T-helper 17 cell (primary cell): ENCODE data around the gene MOV10L1. TPM values are rescaled to one million over a fixed set of nuclear protein-coding genes. Genes with fewer than 3 reads are reported as not detected.

Experiments used
- ATAC-seq: fragments of 150-1000 bp; cut with Tn5 transposase; 2 replicates; pipeline ENCODE4 v1.10.0; 2021; ENCODE audit warnings: mild to moderate bottlenecking, moderate library complexity
- DNase-seq, 3 donors: peaks; one replicate each; pipeline versions ENCODE4 v3.0.0 to v3.0.0-alpha.2; 2020 to 2021
- H3K9me3 ChIP-seq: one replicate; pipeline ENCODE4 v1.7.0; 2013; ENCODE audit warnings: low read length, mild to moderate bottlenecking; ENCODE audit not compliant: control insufficient read depth, poor library complexity, severe bottlenecking
- H3K27ac Mint-ChIP-seq: one replicate; pipeline ENCODE4 v1.8.0; 2022; ENCODE audit warnings: mild to moderate bottlenecking, moderate library complexity, mixed read lengths
- H3K27me3 Mint-ChIP-seq: one replicate; pipeline ENCODE4 v1.8.0; 2022; ENCODE audit warnings: mixed read lengths
- H3K36me3 Mint-ChIP-seq: one replicate; pipeline ENCODE4 v1.8.0; 2022; ENCODE audit warnings: low read depth, mixed read lengths
- H3K4me1 Mint-ChIP-seq: one replicate; pipeline ENCODE4 v1.8.0; 2022; ENCODE audit warnings: mild to moderate bottlenecking, mixed read lengths
- H3K4me3 Mint-ChIP-seq: one replicate; pipeline ENCODE4 v1.8.0; 2022; ENCODE audit warnings: mild to moderate bottlenecking, moderate library complexity, mixed read lengths
- total RNA-seq, 4 donors: library from RNA in 2 of 4; stranded (reverse) in 2 of 4; gene quantifications; one replicate each; pipeline ENCODE4 v1.2.3 and lab custom pipeline; 2022 to 2026

The MOV10L1 gene
- total RNA-seq, 2 donors from 2014 or later = not detected

DNA sequence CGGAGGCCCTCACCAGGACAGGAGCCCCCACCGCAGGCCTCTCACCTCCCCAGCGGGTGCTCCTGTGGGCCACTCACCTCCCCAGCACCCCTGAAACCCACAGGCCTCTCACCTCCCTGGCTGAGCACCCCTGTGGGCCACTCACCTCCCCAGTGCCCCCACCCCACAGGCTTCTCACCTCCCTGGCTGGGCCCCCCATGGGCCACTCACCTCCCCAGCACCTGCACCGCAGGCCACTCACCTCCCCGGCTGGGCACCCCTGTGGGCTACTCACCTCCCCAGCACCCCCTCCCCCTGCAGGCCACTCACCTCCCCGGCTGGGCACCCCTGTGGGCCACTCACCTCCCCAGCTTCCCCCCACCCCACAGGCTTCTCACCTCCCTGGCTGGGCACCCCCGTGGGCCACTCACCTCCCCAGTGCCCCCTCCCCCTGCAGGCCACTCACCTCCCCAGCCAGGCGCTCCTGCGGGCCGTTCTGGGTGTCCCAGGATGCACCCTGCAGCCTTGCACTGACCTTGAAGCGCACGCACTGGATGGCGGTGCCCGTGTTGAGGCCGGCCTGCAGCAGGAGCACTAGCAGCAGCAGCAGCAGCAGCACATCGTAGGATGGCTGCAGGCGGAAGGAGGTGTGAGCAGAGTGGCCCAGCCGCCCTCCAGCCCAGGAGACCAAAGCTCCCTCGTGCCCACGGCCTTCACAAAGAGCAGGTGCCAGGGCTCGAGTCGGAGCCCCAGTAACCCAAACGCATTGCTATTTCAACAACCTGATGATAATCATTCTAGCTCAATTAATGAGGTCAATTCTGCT, 26.0 kb upstream of the MOV10L1 start:
- DNase-seq (no peak), ATAC-seq (no peak)
- Mint-ChIP-seq H3K4me3 (no peak overlapping the region), H3K36me3 (no peaks in the 10 kb centered on the region), H3K27ac (no peak overlapping the region), H3K27me3 (peaks cover 19% of the 10 kb centered on the region), H3K4me1 (no peaks in the 10 kb centered on the region)
- no peaks in the 10 kb centered on the region for H3K9me3 ChIP-seq

DNA sequence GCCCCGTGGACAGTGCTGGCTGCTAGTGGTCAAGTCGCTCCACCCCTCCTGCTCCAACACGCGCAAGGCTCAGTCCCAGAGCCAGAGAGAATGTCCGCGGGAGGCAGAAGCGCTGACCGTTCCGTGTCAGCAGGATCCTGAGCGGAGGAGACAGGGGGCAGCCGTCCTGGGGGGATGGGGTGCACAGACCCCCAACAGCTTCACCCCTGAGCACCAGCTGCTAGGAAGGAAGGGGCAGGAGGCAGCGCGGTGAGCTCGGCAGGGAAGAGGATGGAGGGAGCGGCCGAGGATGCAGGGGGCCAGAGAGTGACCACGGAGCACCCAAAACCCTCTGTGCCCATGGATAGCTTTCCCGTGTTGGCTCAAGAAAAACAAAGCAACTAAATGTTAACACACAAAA, 25.4 kb upstream of the MOV10L1 start:
- H3K9me3 ChIP-seq = no peaks in the 10 kb centered on the region
- ATAC-seq (no peak), DNase-seq (no peak)
- no peak overlapping the region for H3K27ac Mint-ChIP-seq
- no peaks in the 10 kb centered on the region for H3K4me1 Mint-ChIP-seq
- H3K27me3 Mint-ChIP-seq = peaks cover 14% of the 10 kb centered on the region
- H3K36me3 Mint-ChIP-seq = no peaks in the 10 kb centered on the region
- H3K4me3 Mint-ChIP-seq = no peak overlapping the region

GRCh38 chr22:50067244-50067643, 22.6 kb upstream of the MOV10L1 start:
- Mint-ChIP-seq H3K4me1 (no peaks in the 10 kb centered on the region), H3K27ac (no peak overlapping the region), H3K4me3 (no peak overlapping the region), H3K27me3 (peaks cover 6% of the 10 kb centered on the region), H3K36me3 (no peaks in the 10 kb centered on the region)
- no peak for DNase-seq
- no peaks in the 10 kb centered on the region for H3K9me3 ChIP-seq
- no peak for ATAC-seq

DNA sequence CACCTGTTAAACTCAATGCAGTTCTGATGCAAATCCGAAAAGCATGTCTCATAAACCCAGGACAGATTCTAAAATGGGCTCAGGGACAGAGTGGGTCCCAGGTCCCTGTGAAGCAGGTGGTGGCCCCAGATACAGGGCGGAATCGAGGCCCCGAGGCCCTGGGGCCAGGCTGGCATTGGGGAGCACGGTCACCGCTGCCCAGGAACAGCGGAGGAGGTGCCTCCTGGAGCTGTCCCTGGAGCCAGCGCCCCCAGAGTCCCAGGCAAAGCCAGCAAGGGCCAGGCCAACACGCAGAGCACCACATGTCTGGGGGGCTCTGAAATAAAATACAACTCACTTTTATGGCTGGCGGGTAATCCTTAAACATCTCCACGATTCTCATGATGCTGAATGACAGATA, 21.7 kb upstream of the MOV10L1 start:
- no peaks in the 10 kb centered on the region for H3K36me3 Mint-ChIP-seq
- peaks cover 6% of the 10 kb centered on the region for H3K27me3 Mint-ChIP-seq
- H3K4me1 Mint-ChIP-seq = no peaks in the 10 kb centered on the region
- ATAC-seq (no peak), DNase-seq (no peak)
- H3K4me3 Mint-ChIP-seq = no peak overlapping the region
- no peak overlapping the region for H3K27ac Mint-ChIP-seq
- no peaks in the 10 kb centered on the region for H3K9me3 ChIP-seq

GRCh38 chr22:50070366-50070765, 19.4 kb upstream of the MOV10L1 start:
- no peak overlapping the region for H3K4me3 Mint-ChIP-seq
- no peaks in the 10 kb centered on the region for H3K36me3 Mint-ChIP-seq
- ATAC-seq (no peak), DNase-seq (no peak)
- H3K27me3 Mint-ChIP-seq = peaks cover 6% of the 10 kb centered on the region
- H3K27ac Mint-ChIP-seq = no peak overlapping the region
- no peaks in the 10 kb centered on the region for H3K4me1 Mint-ChIP-seq
- H3K9me3 ChIP-seq = no peaks in the 10 kb centered on the region

- no peak overlapping the region for H3K4me3 Mint-ChIP-seq
- H3K27ac Mint-ChIP-seq = no peak overlapping the region
- no peaks in the 10 kb centered on the region for H3K9me3 ChIP-seq
- peaks cover 4% of the 10 kb centered on the region for H3K4me1 Mint-ChIP-seq
- no peak for DNase-seq
- H3K27me3 Mint-ChIP-seq = peaks cover 9% of the 10 kb centered on the region
- no peaks in the 10 kb centered on the region for H3K36me3 Mint-ChIP-seq
- no peak for ATAC-seq
These were observed 18.2 kb upstream of the MOV10L1 start for GRCh38 chr22:50071432-50072166.

DNA sequence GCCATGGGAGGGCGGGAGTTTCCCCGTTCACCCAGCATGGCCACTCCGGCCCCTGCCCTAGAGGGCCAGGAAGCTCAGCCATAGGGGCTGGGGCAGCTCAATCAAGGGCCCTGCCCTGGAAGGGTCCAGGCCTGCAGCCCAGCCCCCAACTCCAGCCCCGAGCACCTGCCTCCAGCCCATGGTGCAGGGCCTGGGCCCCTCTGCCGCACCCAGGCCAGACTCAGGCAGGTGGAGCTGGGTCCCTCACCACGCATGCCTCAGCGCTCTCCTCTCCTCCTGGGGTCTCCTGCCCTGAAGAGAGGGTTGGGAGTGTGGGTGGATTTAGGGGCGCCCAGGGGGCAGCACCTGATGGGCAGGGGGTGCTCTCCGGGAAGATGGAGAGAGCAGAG, 17.6 kb upstream of the MOV10L1 start:
- Mint-ChIP-seq H3K27me3 (peaks cover 12% of the 10 kb centered on the region), H3K36me3 (no peaks in the 10 kb centered on the region), H3K27ac (no peak overlapping the region), H3K4me3 (no peak overlapping the region), H3K4me1 (peaks cover 4% of the 10 kb centered on the region)
- H3K9me3 ChIP-seq = no peaks in the 10 kb centered on the region
- ATAC-seq (no peak), DNase-seq (no peak)

DNA sequence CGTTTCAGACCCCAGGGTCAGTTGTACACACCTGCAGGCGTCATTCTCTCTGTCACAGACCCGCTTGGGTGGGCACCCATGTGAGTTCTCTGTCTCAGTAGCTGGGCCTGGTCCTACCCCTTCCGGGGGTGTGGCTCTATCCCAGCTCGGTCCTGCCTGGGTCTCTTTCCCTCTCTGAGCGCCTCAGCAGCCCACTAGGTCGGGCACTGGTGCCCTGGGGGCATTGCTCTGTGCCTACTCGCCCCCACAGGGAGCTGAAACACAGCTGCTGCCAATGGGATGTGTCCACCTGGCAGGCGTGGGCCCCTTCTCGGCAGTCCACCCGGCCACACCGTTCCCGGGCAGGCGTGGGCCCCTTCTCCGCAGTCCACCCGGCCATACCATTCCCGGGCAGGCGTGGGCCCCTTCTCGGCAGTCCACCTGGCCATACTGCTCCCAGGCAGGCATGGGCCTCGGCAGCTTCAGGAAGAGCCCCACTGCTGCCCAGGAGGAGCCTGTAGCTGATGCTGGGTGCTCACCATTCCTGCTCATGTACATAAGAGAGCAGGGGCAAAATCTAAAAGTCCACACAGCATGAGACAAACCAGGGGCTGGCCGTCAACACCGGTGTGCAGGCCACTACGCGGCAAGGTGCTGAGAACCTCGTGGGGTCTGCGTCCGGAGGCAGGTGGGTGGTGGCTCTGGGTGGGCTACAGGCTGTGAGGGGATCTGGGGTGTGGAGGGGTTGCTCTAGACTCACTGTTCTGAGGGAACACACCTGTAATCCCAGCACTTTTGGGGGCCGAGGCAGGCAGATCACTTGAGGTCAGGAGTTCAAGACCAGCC, 16.9 kb upstream of the MOV10L1 start:
- H3K9me3 ChIP-seq = no peaks in the 10 kb centered on the region
- Mint-ChIP-seq H3K4me1 (peaks cover 4% of the 10 kb centered on the region), H3K27me3 (peaks cover 12% of the 10 kb centered on the region), H3K4me3 (no peak overlapping the region), H3K27ac (no peak overlapping the region), H3K36me3 (no peaks in the 10 kb centered on the region)
- DNase-seq (no peak), ATAC-seq (no peak)

DNA sequence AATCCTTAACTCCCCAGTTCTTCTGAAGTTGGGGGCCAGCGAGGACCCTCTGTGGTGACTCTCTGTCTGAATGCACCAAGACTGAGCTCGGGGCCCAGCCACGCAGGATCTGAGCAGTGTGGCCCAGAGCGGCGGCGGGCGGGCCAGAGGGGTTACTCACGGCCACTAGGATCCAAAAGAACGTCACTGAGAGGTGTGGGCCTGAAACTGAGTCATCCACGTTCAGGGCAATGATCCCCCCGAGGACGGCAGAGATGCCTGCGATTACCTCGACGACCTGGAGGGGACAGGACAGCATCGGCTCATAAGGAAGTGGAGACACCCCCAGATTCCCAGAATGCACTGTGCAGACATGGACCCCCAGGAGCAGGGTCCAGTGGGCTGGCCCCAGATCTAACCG, 15.8 kb upstream of the MOV10L1 start:
- peaks cover 12% of the 10 kb centered on the region for H3K27me3 Mint-ChIP-seq
- H3K4me3 Mint-ChIP-seq = no peak overlapping the region
- DNase-seq (no peak), ATAC-seq (no peak)
- peaks cover 4% of the 10 kb centered on the region for H3K4me1 Mint-ChIP-seq
- no peaks in the 10 kb centered on the region for H3K36me3 Mint-ChIP-seq
- no peak overlapping the region for H3K27ac Mint-ChIP-seq
- no peaks in the 10 kb centered on the region for H3K9me3 ChIP-seq

DNA sequence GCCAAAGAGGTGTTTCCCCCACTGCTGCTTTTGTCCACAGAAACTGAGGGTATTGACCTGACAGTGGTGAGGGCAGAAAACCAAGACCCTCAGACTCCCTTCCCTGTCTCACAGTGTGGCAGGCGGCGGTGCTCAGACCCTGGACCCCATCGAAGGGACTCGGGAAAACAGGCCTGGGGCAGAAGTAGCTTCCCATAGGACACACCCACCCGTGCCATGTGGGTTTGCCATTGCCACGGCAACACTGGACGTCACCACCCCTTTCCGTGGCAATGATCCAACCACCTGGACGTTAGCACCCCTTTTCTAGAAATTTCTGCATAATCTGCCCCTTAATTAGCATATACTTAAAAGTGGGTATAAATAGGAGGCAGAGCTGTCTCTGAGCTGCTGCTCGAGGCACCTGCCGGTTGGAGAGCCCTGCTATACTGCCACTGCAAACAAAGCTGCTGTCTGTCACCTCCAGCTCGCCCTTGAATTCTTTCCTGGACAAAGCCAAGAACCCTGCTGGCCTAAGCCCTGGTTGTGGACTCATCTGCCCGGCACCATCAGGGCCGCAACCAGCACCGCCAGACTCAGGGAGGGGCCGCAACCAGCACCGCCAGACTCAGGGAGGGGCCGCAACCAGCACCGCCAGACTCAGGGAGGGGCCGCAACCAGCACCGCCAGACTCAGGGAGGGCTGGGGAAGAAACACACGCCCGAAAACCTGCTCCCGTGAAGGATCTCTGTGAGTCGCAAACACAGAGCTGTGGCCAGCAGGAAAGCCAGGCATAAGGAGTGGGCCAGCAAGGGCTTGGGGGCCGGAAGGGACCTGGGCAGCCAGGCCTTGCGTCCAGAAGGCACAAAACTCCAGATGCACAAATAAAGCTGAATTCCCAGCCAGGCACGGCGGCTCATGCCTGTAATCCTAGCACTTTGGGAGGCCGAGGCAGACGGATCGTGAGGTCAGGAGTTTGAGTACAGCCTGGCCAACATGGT, 15.0 kb upstream of the MOV10L1 start:
- Mint-ChIP-seq H3K4me1 (peaks cover 4% of the 10 kb centered on the region), H3K27me3 (peaks cover 12% of the 10 kb centered on the region), H3K36me3 (no peaks in the 10 kb centered on the region), H3K27ac (no peak overlapping the region), H3K4me3 (no peak overlapping the region)
- ATAC-seq = no peak
- DNase-seq = no peak
- H3K9me3 ChIP-seq = no peaks in the 10 kb centered on the region

DNA sequence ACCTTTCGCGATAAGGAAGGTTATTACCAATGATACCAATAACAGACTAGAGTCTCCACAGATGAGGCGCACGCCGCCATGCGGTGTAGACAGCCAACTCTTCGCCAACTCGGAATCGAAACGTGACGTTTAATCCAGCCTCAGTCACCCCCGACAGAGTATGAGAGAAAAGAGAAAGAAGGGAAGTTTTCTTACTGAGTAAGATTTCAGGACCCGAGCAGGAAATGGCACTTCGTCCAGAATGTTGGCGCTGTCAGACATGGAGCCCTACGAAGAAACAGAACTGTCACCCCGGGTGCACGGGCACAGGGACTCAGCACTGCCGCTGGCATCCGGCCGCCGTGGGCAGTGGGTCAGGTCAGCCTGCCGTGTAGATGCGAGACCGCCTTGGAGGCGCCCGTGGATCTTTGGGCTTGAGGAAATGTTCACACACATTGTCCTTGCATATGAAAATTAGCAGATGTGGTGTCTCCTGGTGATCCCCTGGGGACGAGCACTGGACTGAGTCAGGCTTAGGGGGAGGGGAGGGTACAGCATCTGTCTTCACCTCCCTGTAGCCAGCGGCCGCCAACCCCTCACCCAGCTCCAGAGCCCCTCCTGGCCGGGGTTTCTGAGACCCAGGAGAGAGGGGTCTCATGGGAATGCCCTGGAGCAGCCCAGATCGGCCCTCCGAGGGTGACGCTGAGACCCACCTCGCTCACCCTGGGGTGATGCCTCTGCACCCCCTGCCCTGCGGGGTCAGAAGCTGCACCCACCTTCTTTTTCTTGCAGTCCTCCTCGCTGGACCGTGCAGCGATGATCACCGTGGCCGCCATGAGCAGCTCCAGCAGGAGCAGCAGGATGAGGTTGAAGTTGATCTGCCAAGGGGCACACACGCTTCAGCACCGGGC, 12.9 kb upstream of the MOV10L1 start:
- peaks cover 16% of the 10 kb centered on the region for H3K27me3 Mint-ChIP-seq
- H3K4me1 Mint-ChIP-seq = peaks cover 4% of the 10 kb centered on the region
- ATAC-seq = no peak
- no peaks in the 10 kb centered on the region for H3K9me3 ChIP-seq
- no peaks in the 10 kb centered on the region for H3K36me3 Mint-ChIP-seq
- H3K4me3 Mint-ChIP-seq = no peak overlapping the region
- DNase-seq = no peak
- H3K27ac Mint-ChIP-seq = no peak overlapping the region

DNA sequence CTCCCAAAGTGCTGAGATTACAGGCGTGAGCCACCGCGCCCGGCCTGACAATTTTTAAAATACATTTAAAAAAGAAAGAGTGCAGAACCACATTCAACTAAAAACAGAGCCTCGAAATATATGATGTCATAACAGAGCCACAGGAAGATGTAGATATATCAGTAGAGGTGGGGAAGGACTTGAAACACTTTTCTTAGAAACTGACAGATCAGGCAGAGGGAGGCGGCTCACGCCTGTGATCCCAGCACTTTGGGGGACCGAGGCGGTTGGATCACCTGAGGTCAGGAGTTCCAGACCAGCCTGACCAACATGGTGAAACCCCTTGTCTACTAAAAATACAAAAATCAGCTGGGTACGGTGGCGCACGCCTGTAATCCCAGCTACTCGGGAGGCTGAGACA, 11.6 kb upstream of the MOV10L1 start:
- H3K36me3 Mint-ChIP-seq = no peaks in the 10 kb centered on the region
- H3K9me3 ChIP-seq = no peaks in the 10 kb centered on the region
- no peak overlapping the region for H3K27ac Mint-ChIP-seq
- peaks cover 24% of the 10 kb centered on the region for H3K27me3 Mint-ChIP-seq
- no peak for DNase-seq
- ATAC-seq = no peak
- peaks cover 4% of the 10 kb centered on the region for H3K4me1 Mint-ChIP-seq
- no peak overlapping the region for H3K4me3 Mint-ChIP-seq
